ENCODE results near the gene CD2.
A peak's percentile ranks its signal among the peaks of the same experiment; 100 is the strongest.

CD2 gene

DNA sequence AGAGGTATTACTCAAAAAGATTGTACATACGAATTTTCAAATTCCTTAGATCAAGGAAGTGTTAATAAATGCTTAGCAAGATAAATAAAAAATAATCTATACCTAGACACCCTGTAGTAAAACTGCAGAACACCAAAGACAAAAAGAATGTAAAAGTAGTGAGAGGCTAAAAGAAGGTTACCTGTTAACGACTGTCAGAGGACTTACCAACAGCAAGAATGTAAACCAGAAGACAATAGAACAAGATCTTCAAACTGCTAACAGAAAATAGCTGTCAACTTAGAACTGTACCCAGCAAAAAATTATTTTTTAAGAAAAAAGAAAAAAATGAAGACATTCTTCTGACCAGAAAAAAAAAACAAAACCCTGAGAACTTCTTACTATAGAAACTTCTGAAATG lies 51.2 kb downstream of the CD2 start:
- no peak overlapping the region for H2BK15ac ChIP-seq (ENCODE audit: low read length)
- no peaks in the 10 kb centered on the region for H3K36me3 ChIP-seq (replicated peaks in 1 of 2; ENCODE audit: control insufficient read depth in 2 of 2, insufficient read depth in 2 of 2, low read length in 2 of 2)
- no peak overlapping the region for H3K23ac ChIP-seq (ENCODE audit: low read depth, low read length, poor library complexity)
- no peak overlapping the region for H3K4me2 ChIP-seq (ENCODE audit: insufficient read depth, low read length, poor library complexity, severe bottlenecking)
- no peaks in the 10 kb centered on the region for H3K79me1 ChIP-seq (ENCODE audit: low read depth, low read length)
- no peak overlapping the region for H2AFZ ChIP-seq (ENCODE audit: low read length)
- no peaks in the 10 kb centered on the region for H3K9me3 ChIP-seq (replicated peaks in 1 of 2; ENCODE audit: control insufficient read depth in 2 of 2, insufficient read depth in 1 of 2, low read depth in 1 of 2, low read length in 2 of 2)
- no peak overlapping the region for H3K4ac ChIP-seq (ENCODE audit: low read length)
- no peak overlapping the region for H2AK5ac ChIP-seq (ENCODE audit: low read depth, low read length)
- no peak overlapping the region for H2BK12ac ChIP-seq (ENCODE audit: low read length)
- no peak overlapping the region for H2BK5ac ChIP-seq (ENCODE audit: low read length)
- no peak overlapping the region for H3K4me3 ChIP-seq (ENCODE audit: low read length in 2 of 2)
- no CpG with 5 or more reads among the region's 2 CpGs for WGBS, 2 donors (ENCODE audit: extremely low coverage in 2 of 2, insufficient read length in 2 of 2, insufficient replicate concordance in 1 of 2)
- H3K9ac ChIP-seq (ENCODE audit: low read depth, low read length, poor library complexity): no peak overlapping the region
- DNase-seq (ENCODE audit: low spot score): no peak
- no peak overlapping the region for H4K8ac ChIP-seq (ENCODE audit: low read depth, low read length)
- H3K4me1 ChIP-seq (ENCODE audit: control insufficient read depth in 2 of 2, insufficient read depth in 1 of 2, low read depth in 1 of 2, low read length in 2 of 2): peaks cover 0 to 14% of the 10 kb centered on the region in 2 donors
- no peak overlapping the region for H3K27ac ChIP-seq (replicated peaks; ENCODE audit: low read length)
- no peak overlapping the region for H3K18ac ChIP-seq (ENCODE audit: low read length)
- no peak overlapping the region for H3K14ac ChIP-seq (ENCODE audit: low read length)
- H4K91ac ChIP-seq (ENCODE audit: low read depth, low read length, poor library complexity): no peak overlapping the region
- H2BK120ac ChIP-seq (ENCODE audit: low read depth, low read length): no peak overlapping the region
- H3K27me3 ChIP-seq (ENCODE audit: control insufficient read depth in 3 of 3, insufficient read depth in 3 of 3, low read depth in 1 of 3, low read length in 3 of 3): peaks cover 0 to 2% (median 0%) of the 10 kb centered on the region in 3 experiments

DNA sequence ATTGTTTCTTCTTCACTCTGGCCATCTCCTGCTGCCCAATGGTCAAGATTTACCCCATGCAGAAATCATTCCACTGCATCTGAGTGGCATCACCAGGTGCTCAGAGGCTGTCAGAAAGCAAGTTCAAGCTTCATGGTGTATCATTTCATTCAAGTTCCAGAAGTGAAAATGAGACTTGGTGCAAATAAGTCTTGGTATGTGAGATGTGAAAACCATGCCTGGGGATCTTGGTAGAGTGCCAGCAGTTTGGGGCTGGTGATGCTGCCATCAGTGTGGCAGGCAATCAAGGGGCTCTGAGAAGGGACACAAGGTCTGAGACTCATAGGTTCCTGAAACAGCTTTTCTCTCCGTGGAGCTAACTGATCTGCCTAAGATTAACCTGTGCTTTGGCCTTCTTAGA lies 52.0 kb downstream of the CD2 start:
- Histone ChIP-seq H3K4me3 (ENCODE audit: low read length in 2 of 2) (no peak overlapping the region), H2BK5ac (ENCODE audit: low read length) (no peak overlapping the region), H2BK12ac (ENCODE audit: low read length) (no peak overlapping the region), H2BK120ac (ENCODE audit: low read depth, low read length) (no peak overlapping the region), H3K18ac (ENCODE audit: low read length) (no peak overlapping the region), H3K79me1 (ENCODE audit: low read depth, low read length) (no peaks in the 10 kb centered on the region), H3K27me3 (ENCODE audit: control insufficient read depth in 3 of 3, insufficient read depth in 3 of 3, low read depth in 1 of 3, low read length in 3 of 3) (no peaks in the 10 kb centered on the region), H3K14ac (ENCODE audit: low read length) (no peak overlapping the region), H2BK15ac (ENCODE audit: low read length) (no peak overlapping the region), H3K27ac (replicated peaks; ENCODE audit: low read length) (no peak overlapping the region), H4K91ac (ENCODE audit: low read depth, low read length, poor library complexity) (no peak overlapping the region), H3K4ac (ENCODE audit: low read length) (no peak overlapping the region), H4K8ac (ENCODE audit: low read depth, low read length) (no peak overlapping the region), H3K4me1 (ENCODE audit: control insufficient read depth in 2 of 2, insufficient read depth in 1 of 2, low read depth in 1 of 2, low read length in 2 of 2) (peaks cover 0 to 15% of the 10 kb centered on the region in 2 donors), H3K9me3 (replicated peaks in 1 of 2; ENCODE audit: control insufficient read depth in 2 of 2, insufficient read depth in 1 of 2, low read depth in 1 of 2, low read length in 2 of 2) (no peaks in the 10 kb centered on the region), H3K4me2 (ENCODE audit: insufficient read depth, low read length, poor library complexity, severe bottlenecking) (no peak overlapping the region), H3K23ac (ENCODE audit: low read depth, low read length, poor library complexity) (no peak overlapping the region), H2AFZ (ENCODE audit: low read length) (no peak overlapping the region), H2AK5ac (ENCODE audit: low read depth, low read length) (no peak overlapping the region), H3K36me3 (replicated peaks in 1 of 2; ENCODE audit: control insufficient read depth in 2 of 2, insufficient read depth in 2 of 2, low read length in 2 of 2) (no peaks in the 10 kb centered on the region), H3K9ac (ENCODE audit: low read depth, low read length, poor library complexity) (no peak overlapping the region)
- DNase-seq (ENCODE audit: low spot score): no peak
- no CpG with 5 or more reads among the region's 1 CpG for WGBS, 2 donors (ENCODE audit: extremely low coverage in 2 of 2, insufficient read length in 2 of 2, insufficient replicate concordance in 1 of 2)

DNA sequence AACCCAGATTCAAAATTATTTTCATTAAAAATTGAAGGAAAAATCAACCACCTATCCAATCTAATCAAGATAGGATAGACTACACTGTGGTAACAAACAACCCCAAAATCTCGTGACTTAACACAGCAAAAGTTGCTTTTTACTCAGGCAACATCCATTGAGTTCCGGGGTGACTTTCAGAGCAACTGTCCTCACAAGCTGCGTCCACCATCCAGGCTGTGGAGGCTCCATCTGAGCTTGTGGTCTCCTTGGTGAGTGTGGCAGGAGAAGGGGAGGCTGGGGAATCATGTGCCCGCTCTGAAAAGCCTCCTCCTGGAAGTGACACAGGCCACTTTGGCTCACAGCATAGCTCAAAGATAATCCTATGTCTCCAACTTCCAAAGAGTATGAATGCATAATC lies 52.4 kb downstream of the CD2 start:
- no peak overlapping the region for H4K91ac ChIP-seq (ENCODE audit: low read depth, low read length, poor library complexity)
- H3K9ac ChIP-seq (ENCODE audit: low read depth, low read length, poor library complexity): no peak overlapping the region
- no peak overlapping the region for H2BK12ac ChIP-seq (ENCODE audit: low read length)
- H3K14ac ChIP-seq (ENCODE audit: low read length): no peak overlapping the region
- H2AK5ac ChIP-seq (ENCODE audit: low read depth, low read length): no peak overlapping the region
- WGBS, 2 donors (ENCODE audit: extremely low coverage in 2 of 2, insufficient read length in 2 of 2, insufficient replicate concordance in 1 of 2): no CpG with 5 or more reads among the region's 4 CpGs
- H3K27ac ChIP-seq (replicated peaks; ENCODE audit: low read length): no peak overlapping the region
- peak overlapping the region; percentile 46 for H3K18ac ChIP-seq (ENCODE audit: low read length)
- H3K4ac ChIP-seq (ENCODE audit: low read length): no peak overlapping the region
- no peak overlapping the region for H2BK15ac ChIP-seq (ENCODE audit: low read length)
- peaks cover 0 to 3% of the 10 kb centered on the region in 2 donors for H3K9me3 ChIP-seq (replicated peaks in 1 of 2; ENCODE audit: control insufficient read depth in 2 of 2, insufficient read depth in 1 of 2, low read depth in 1 of 2, low read length in 2 of 2)
- no peak overlapping the region for H3K4me2 ChIP-seq (ENCODE audit: insufficient read depth, low read length, poor library complexity, severe bottlenecking)
- no peaks in the 10 kb centered on the region for H3K36me3 ChIP-seq (replicated peaks in 1 of 2; ENCODE audit: control insufficient read depth in 2 of 2, insufficient read depth in 2 of 2, low read length in 2 of 2)
- H3K23ac ChIP-seq (ENCODE audit: low read depth, low read length, poor library complexity): no peak overlapping the region
- DNase-seq (ENCODE audit: low spot score): no peak
- H3K4me3 ChIP-seq (ENCODE audit: low read length in 2 of 2): no peak overlapping the region
- H4K8ac ChIP-seq (ENCODE audit: low read depth, low read length): no peak overlapping the region
- no peaks in the 10 kb centered on the region for H3K27me3 ChIP-seq (ENCODE audit: control insufficient read depth in 3 of 3, insufficient read depth in 3 of 3, low read depth in 1 of 3, low read length in 3 of 3)
- no peak overlapping the region for H2BK5ac ChIP-seq (ENCODE audit: low read length)
- no peaks in the 10 kb centered on the region for H3K79me1 ChIP-seq (ENCODE audit: low read depth, low read length)
- no peak overlapping the region for H2BK120ac ChIP-seq (ENCODE audit: low read depth, low read length)
- peaks cover 0 to 15% of the 10 kb centered on the region in 2 donors for H3K4me1 ChIP-seq (ENCODE audit: control insufficient read depth in 2 of 2, insufficient read depth in 1 of 2, low read depth in 1 of 2, low read length in 2 of 2)
- no peak overlapping the region for H2AFZ ChIP-seq (ENCODE audit: low read length)

DNA sequence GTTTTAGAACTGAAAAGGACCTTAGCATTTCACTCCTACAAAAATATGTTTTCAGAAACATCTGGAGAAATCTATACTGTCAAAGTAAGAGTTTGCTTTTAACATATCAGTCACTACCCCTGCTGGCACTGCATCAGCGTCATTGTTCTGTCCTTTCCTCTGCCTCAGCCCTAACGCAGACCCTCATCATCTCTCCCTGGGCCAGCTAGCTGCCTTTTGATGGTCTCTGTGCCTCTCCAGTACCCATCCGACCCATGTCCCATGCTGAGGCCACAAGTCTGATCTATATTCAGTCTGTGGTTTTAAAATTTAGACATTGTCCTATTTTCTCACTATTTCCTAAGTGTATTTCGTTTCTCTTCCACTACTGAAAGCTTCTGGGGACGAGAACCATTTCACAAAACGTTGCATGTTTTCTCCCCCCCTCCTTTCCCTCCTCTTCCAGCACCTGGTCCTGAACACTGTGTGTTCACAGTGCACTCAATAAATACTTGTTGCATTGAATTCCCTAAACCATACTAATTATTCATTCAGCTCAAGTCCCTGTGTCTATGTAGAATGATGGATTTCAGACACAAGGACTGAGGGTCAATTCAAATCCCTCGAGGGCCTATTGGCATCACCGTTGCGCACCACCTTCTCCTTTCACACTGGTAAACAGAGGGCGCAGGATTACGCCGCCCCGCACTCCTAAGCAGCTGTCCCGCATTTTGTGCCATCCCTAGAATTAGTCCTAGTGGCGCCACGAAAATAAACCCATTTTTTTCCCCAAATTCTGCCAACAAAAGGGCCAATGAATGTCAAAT lies 53.4 kb downstream of the CD2 start:
- H3K23ac ChIP-seq (ENCODE audit: low read depth, low read length, poor library complexity): no peak overlapping the region
- no peak overlapping the region for H3K9ac ChIP-seq (ENCODE audit: low read depth, low read length, poor library complexity)
- peak overlapping the region; percentile 10 for H2AFZ ChIP-seq (ENCODE audit: low read length)
- peaks cover 0 to 9% of the 10 kb centered on the region in 2 donors for H3K9me3 ChIP-seq (replicated peaks in 1 of 2; ENCODE audit: control insufficient read depth in 2 of 2, insufficient read depth in 1 of 2, low read depth in 1 of 2, low read length in 2 of 2)
- no peak overlapping the region for H4K8ac ChIP-seq (ENCODE audit: low read depth, low read length)
- H3K4me1 ChIP-seq (ENCODE audit: control insufficient read depth in 2 of 2, insufficient read depth in 1 of 2, low read depth in 1 of 2, low read length in 2 of 2): peaks cover 0 to 15% of the 10 kb centered on the region in 2 donors
- no peak overlapping the region for H2AK5ac ChIP-seq (ENCODE audit: low read depth, low read length)
- DNase-seq (ENCODE audit: low spot score): no peak
- H3K27me3 ChIP-seq (ENCODE audit: control insufficient read depth in 3 of 3, insufficient read depth in 3 of 3, low read depth in 1 of 3, low read length in 3 of 3): no peaks in the 10 kb centered on the region
- no peak overlapping the region for H2BK15ac ChIP-seq (ENCODE audit: low read length)
- no peak overlapping the region for H2BK5ac ChIP-seq (ENCODE audit: low read length)
- H2BK12ac ChIP-seq (ENCODE audit: low read length): no peak overlapping the region
- no peak overlapping the region for H3K4me3 ChIP-seq (ENCODE audit: low read length in 2 of 2)
- H3K18ac ChIP-seq (ENCODE audit: low read length): no peak overlapping the region
- H2BK120ac ChIP-seq (ENCODE audit: low read depth, low read length): no peak overlapping the region
- H3K14ac ChIP-seq (ENCODE audit: low read length): no peak overlapping the region
- no peak overlapping the region for H3K27ac ChIP-seq (replicated peaks; ENCODE audit: low read length)
- H4K91ac ChIP-seq (ENCODE audit: low read depth, low read length, poor library complexity): no peak overlapping the region
- WGBS, 2 donors (ENCODE audit: extremely low coverage in 2 of 2, insufficient read length in 2 of 2, insufficient replicate concordance in 1 of 2): no CpG with 5 or more reads among the region's 16 CpGs
- no peak overlapping the region for H3K4ac ChIP-seq (ENCODE audit: low read length)
- no peaks in the 10 kb centered on the region for H3K36me3 ChIP-seq (replicated peaks in 1 of 2; ENCODE audit: control insufficient read depth in 2 of 2, insufficient read depth in 2 of 2, low read length in 2 of 2)
- no peaks in the 10 kb centered on the region for H3K79me1 ChIP-seq (ENCODE audit: low read depth, low read length)
- H3K4me2 ChIP-seq (ENCODE audit: insufficient read depth, low read length, poor library complexity, severe bottlenecking): no peak overlapping the region
